Fibroblast of lung (primary cell): Measurements from ENCODE around the gene C18orf63.

Experiments used
- CTCF ChIP-seq, 2 donors: IDR thresholded peaks in 1 of 2; conservative IDR thresholded peaks in 1 of 2; 1 replicate in 1 of 2; 2 replicates in 1 of 2; pipeline ENCODE4 v1.5.1; 2011 to 2012; ENCODE audit warnings: low read length in 2 of 2, control low read depth in 1 of 2, inconsistent platforms in 1 of 2, low read depth in 1 of 2, mild to moderate bottlenecking in 1 of 2
- EZH2 ChIP-seq: IDR thresholded peaks from 2 replicates; pipeline ENCODE4 v1.5.1; 2012; ENCODE audit warnings: low read length, control low read depth, mild to moderate bottlenecking; ENCODE audit errors: missing control alignments

GRCh38 chr18:74400813-74401212 lies 85.2 kb downstream of the C18orf63 start:
- TF ChIP-seq CTCF (conservative IDR thresholded peaks at IDR 0.05 in 1 of 2, IDR thresholded peaks at IDR 0.05 in 1 of 2; ENCODE audit: low read depth in 1 of 2, low read length in 2 of 2) (no peak), EZH2 (no peak)
